Esophagus muscularis mucosa (tissue), 3 donors: ENCODE measurements around the gene KCNQ1.

Experiments used
- CTCF ChIP-seq, 3 experiments: fragments of 200-600 bp in 2 of 3; fragments of 450-650 bp in 1 of 3; sonication (generic) in 2 of 3; IDR thresholded peaks; one replicate each; pipeline ENCODE4 v1.5.1; 2017 to 2019; ENCODE audit warnings: antibody characterized with exemption in 3 of 3, mild to moderate bottlenecking in 2 of 3, moderate library complexity in 1 of 3
- POLR2A ChIP-seq: fragments of 450-650 bp; IDR thresholded peaks from one replicate; pipeline ENCODE4 v1.6.1; 2017; ENCODE audit warnings: antibody characterized with exemption, moderate library complexity, mild to moderate bottlenecking, low read depth
- POLR2AphosphoS5 ChIP-seq, 2 donors: sonication (generic); formaldehyde crosslinking; IDR thresholded peaks; one replicate each; pipeline ENCODE4 v1.6.1; 2017; ENCODE audit warnings: antibody characterized with exemption in 2 of 2

DNA sequence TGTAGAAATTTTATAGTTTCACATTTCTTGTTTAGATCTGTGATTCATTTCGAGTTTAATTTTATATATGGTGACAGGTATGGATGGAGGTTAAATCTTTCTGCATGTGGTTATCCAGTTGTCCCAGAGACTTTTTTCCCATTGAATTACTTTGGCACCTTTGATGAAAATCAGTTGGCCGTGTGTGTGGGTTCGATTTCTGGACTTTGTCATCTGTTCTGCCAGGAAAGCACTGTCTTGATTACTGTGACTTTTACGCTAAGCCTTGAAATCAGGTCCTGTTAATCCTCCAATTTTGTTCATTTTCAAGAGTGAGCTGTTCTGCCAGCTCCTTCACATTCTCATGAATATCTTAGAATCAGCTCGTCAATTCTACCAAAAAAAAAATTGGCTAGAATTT lies 107.4 kb downstream of the KCNQ1 start:
- TF ChIP-seq POLR2A (no peak), CTCF (IDR thresholded peaks at IDR 0.05) (no peak), POLR2AphosphoS5 (IDR thresholded peaks at IDR 0.05) (no peak)
